GM19328 (cell line): ENCODE data around the gene CAB39L.

ENCODE experiments used
- ATAC-seq: cut with Tn5 transposase; IDR thresholded peaks from one replicate; pipeline ENCODE4 v1.9.1; 2021; ENCODE audit warnings: mild to moderate bottlenecking, moderate library complexity; ENCODE audit not compliant: unreplicated experiment

The CAB39L gene

DNA sequence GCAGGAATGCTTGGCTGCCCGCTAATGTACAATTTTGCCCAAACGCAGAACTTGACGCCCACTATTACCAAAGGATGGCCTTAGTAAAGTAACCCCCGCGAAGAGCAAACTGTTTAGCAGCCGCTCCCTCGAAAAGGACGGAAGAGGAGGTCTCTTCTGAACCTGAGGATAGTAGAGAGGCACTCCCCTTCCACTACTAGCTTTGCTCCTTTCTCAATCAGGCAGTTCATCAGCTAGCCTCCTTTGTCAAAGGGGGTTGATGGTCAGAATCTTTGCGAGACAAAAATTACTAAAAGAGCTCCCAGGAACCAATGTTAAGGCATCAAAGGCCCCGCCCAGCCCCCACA lies 534 bp downstream of the CAB39L start:
- ATAC-seq, result no peak

DNA sequence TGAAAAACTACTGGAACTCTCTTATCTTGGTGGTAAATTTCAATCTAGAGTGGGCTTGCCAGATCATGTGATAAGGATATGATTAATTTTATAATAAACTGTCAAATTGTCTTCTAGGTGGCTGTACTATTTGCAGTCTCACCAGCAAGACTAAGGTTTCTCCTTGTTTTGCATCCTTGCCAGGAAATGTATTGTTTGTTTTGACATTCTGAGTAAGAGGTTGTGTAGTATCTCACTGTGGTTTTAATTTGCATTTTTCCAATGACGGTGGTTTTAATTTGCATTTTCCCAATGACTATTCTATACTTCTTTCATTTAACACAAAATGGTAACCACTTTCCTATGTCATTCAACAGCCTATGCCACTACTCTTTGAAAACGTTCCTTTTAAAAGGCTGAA lies 2.0 kb downstream of the CAB39L start:
- no peak for ATAC-seq

DNA sequence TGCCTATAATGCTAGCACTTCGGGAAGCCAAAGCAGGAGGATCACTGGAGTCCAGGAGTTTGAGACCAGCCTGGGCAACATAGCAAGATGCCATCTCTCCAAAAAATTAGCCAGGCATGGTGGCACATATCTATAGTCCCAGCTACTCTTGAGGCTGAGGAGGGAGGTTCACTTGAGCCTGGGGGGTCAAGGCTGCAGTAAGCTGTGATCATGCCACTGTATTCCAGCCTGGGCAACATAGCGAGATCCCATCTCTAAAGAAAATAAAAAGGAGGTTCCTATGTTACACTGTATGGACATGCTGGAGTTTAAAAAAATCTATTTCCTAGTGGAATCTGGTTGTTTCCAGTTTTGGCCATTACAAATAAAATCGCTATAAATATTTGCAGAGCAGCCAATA lies 2.6 kb downstream of the CAB39L start:
- ATAC-seq, result no peak

DNA sequence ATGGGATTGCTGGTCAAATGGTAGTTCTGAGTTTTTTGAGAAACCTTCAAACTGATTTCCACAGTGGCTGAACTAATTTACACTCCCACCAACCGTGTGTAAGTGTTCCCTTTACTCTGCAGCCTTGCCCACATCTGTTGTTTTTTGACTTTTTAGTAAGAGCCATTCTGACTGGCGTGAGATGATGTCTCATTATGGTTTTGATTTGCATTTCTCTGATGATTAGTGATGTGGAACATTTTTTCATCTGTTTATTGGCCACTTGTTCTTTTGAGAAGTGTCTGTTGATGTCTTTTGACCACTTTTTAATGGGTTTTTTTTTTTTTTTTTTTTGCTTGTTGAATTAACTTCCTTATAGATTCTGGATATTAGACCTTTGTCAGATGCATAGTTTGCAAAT lies 4.3 kb downstream of the CAB39L start:
- no peak for ATAC-seq

DNA sequence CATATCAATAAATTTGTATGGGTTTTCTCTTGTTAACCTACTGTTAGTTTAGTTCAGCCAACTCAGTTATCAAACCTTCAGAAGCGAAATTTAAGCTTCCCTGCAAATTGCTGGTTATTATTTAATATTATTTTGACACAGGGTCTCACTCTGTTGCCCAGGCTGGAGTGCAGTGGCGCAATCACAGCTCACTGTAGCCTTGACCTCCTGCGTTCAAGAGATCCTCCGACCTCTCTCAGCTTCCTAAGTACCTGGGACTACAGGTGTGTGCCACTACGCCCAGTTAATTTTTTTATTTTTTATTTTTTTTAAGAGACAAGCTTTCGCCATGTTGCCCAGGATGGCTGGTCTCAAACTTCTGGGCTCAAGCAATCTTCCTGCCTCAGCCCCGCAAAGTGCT lies 6.2 kb downstream of the CAB39L start:
- ATAC-seq, result no peak

DNA sequence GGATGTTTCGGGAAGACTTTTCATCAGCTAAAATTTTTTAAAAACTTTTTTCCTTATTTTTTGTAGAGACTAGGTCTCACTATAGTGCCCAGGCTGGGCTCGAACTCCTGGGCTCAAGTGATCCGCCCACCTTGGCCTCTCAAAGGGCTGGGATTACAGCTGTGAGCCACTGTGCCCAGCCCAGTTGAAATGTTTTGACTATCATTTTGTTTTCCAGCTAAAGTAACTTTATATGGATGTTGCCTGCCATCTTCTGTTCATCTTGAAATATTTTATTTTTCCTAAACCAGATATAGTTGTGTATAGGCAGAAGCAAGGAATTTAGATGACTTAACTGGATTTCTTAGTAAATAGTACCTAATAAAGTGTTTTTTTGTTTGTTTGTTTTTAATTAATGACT lies 7.0 kb downstream of the CAB39L start:
- ATAC-seq, result no peak

DNA sequence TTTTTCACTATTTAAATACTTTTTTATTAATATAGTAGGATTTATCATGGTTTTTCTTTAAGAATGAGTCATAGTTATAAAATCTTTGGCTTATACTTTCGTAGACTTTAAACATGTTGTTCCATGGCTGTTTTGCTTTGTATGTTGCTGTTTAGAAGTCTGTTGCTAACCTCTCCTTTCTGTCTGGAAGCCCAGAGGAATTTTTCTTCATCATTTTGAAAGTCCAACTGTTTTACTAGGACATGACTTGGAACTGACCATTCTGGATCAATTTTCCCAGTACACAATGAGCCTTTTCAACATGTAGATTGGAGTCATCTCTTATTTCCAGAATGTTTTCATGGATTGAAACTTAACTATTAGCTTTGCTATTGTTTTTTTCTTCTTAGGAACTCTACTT lies 7.9 kb downstream of the CAB39L start:
- ATAC-seq, result no peak

DNA sequence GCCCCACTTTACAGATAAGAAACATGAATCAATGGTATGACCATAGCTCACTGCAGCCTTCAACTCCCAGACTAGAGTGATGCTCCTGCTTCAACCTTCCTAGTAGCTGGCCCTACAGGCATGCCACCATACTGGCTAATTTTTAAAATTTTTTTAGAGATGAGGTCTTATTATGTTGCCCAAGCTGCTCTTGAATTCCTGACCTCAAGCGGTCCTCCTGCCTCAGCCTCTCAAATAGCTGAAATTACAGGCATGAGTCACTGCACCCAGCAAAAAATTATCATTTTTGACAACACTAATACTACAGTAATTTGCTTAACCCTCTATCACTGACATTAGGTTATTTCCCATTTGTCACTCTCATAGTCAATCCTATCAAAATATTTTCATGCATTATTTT lies 14.7 kb downstream of the CAB39L start:
- no peak for ATAC-seq

DNA sequence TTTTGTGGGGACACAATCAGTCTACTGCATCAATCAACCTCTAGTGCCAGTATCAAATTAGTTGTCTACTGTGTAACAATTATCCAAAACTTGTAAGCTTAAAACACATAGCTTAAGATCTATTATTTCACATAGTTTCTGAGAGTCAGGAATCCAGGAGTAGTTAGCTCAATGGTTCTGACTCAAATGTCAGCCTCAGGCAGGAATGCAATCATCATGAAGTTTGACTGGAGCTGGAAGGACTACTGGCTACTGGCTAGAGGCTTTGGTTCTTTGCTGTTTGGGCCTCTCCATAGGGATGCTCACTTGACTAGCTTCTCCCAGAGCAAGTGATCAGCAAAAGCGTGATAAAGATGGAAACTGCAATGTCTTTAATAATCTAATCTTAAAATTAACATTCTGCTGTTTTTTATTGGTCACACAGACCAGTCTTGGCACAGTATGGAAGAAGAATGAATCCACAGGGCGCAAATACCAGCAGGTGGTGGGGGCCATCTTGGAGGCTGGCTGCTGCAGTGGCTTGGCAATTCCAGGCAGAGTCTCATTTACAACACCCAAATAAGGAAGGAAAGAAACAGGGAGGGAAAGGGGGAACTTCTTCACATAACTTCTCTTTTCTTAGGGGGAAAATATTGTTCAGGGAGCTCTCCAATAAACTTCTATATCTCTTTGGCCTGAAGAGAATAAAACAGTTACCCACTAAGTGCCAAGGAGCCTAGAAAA lies 15.7 kb downstream of the CAB39L start:
- no peak for ATAC-seq

DNA sequence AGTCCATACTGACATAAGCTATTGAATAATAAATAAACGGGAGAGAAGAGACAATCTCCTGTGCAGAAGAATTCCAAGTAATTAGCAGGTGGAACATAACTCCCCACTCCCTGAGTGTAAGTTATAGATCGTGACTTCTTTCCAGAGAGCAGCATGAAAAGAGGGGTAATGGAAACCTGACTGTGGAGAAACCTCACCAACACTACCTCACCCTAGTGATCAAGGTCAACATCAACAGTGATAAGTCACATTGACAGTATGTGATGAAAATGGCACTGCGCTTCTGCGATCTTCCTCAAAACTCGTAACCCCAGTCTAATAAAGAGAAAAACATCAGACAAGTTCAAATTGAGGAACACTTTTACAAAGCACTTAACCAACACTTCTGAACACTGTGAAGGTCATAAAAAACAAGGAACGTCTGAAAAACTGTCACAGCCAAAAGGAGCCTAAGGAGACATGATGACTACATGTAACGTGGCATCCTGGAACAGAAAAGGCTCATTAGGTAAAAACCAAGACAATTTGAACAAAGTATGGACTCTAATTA lies 19.8 kb downstream of the CAB39L start:
- no peak for ATAC-seq

DNA sequence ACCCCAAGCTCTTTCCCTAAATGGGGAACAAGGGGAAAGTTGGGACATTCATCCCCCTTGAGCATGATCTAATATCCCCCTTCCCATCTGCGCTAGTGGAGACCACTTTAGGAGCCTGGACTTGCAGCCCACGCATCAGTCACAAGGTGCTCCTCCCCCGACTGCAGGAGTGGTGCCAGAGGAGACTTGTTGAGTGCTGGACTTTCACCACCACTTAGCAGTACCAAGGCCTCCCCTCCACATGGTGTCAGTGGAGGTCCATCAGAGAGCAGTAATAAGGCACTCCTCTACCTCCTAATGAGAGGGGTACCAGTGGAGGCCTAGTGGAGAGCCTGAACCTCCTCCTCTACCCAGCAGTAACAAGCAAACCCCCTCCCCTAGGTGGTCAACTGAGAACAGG lies 22.5 kb downstream of the CAB39L start:
- no peak for ATAC-seq

DNA sequence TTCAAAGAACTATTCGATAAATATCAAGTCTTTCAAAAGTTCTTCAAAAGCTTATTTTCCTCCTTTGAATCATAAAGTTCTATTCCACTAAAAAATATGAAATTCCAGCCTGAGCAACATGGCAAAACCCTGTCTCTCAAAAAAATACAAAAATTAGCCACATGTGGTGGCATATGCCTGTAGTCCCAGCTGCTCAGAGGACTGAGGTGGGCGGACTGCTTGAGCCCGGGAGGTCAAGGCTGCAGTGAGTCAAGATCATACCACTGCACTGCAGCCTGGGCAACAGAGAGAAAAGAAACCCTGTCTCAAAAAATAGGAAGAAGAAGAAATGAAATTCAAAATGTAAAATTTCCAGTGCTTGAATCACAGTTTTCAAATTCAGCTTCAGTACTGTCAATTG lies 24.6 kb downstream of the CAB39L start:
- no peak for ATAC-seq

DNA sequence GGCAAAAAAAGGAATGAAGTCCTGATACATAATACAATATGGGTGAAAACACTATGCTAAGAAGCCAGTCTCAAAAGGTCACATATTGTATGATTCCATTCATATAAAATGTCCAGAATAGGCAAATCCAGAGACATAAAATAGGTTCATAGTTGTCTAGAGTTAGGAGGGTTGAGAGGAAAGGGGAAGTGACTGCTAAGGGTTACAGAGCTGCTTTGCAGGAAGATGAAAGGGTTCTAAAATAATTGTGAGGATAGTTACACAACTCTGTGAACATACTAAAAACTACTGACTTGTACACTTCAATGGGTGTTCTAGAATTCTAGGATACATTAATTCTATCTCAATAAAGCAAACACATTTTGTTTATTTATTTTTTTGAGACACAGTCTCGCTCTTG lies 25.7 kb downstream of the CAB39L start:
- no peak for ATAC-seq

DNA sequence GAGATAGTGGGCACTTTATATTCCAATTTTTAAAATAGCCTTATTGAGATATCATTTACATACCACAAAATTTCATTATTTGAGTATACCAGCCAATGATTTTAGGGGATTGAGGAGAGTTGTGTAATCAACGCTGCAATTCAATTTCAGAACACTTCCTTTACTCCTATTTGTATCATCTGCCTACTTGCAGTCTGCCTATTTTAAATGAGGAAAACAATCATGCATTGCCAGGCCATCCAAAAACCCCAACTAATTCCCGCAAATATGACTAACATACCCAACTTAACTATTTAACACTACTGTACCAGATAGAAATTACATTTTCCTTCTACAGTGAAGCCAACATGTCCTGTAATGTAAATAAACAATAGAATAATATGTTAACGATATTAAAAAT lies 26.7 kb downstream of the CAB39L start:
- ATAC-seq, result no peak

DNA sequence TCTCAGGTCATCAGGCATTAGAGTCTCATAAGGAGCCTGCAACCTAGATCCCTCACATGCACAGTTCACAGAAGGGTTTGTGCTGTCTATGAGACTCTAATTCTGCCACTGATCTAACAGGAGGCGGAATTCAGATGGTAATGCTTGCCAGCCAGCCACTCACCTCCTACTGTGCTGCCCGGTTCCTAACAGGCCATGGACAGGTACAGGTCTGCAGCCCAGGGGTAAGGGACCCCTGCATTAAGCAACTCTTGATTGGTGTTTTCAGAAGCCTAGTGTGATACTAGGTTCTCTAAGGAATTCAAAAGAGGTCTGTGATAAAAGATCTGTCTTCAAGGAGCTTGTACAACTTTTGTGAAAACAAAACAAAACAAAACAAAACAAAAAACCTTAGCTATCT lies 31.1 kb downstream of the CAB39L start:
- no peak for ATAC-seq

DNA sequence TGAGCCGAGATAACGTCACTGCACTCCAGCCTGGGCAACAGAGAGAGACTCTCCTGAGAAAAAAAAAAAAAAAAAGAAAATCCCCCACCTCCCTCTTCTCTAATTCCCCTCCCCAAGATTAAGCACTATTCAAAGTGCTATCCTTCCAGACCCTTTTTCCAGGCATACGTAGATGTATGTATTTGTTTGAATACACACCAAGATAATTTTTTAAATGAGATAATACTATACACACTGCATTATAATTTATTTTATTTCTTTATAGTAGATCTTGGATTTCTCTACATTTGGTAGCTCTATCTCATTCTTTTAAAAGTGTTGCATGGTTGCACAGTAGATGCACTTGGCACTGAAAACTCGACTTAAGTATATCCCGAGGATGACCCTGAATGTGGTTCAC lies 32.5 kb downstream of the CAB39L start:
- ATAC-seq, result no peak

DNA sequence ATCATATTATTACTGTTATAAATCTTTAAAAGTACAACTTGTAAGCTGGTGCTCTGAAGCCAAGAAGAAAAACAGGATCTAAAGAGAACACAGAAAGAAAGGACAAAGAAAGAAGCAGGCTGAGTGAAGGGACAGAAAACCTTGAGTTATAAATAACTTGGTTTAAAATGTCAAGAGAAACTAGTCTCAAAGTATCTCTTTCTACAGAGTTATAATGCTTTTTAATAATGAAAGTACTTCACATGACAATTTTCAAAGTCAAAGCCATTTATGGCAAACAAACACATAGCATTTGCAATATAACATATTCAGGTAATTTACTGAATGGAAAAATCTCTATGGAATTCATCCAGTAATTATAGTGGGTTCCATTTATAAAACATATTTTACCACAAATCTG lies 33.4 kb downstream of the CAB39L start:
- ATAC-seq, result no peak

DNA sequence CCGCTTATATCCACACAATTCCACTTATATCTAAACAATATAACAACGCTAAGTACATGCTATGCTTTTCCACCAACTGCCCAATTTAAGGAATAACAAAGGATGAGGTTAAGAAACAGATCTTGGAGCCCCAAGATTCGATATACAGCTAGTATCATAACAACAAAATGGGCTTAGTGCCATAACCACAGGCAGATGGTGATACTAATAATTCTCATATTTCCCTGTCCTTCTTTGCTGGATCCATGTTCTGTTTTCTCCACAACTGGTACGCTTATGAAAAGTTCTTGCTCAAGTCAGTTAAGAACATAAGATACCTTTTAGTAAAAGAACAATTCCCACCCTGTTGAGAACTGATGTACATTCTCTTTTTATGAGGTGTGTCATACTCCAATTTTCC lies 33.9 kb downstream of the CAB39L start:
- no peak for ATAC-seq

DNA sequence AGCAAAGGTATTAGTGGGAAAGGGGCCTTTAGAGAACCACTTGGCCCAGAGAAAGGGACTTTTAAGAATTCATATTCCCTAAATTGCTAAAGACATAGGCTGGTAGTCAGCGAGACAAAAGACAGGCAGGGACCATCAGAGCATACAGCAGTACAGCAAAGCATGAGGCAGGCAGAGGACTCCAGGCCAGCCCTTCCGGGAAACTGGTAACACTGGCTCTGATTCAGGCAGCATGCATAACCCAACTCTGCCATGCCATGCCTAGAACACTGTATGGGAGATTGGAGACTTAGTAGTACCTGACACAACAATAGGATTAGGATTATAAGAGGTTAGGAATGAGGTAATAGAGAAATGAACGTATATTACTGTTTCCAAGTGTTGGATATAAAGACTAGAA lies 34.9 kb downstream of the CAB39L start:
- ATAC-seq, result no peak

DNA sequence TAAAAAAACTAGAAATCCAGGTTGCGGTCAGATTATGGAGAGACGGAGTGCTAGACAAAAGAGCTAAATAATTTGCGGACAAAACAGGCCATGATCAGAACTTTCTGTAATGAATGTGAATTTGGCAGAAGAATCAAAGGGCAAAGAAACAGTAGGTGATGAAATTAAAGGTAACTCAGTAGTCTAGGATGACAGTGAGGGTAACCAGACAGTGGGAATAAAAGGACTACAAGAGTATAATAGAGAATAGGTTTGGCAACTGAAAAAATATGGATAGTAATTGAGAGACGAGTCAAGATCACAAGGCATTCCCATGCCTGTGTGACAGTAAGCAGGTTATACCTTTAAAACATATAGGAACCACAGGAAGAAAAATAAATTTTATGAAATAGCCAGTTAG lies 35.9 kb downstream of the CAB39L start:
- no peak for ATAC-seq

DNA sequence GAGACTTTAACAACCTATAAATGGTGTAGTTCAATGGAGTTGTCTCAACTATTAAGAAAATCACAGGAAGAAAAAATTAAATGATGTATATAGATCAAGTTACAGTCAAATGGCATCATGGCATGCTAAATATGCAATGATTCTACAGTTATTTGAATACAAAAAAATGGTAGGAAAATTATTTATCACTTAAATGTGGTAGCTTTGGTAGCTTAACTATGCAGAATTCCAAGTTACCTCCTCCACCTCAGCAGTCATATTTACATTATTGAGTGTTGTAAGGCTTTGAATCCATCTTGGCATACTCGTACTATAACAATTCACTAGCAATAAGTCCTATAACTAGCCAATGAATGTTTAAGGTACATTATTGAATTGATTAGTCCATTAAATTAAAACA lies 36.8 kb downstream of the CAB39L start:
- ATAC-seq, result no peak

DNA sequence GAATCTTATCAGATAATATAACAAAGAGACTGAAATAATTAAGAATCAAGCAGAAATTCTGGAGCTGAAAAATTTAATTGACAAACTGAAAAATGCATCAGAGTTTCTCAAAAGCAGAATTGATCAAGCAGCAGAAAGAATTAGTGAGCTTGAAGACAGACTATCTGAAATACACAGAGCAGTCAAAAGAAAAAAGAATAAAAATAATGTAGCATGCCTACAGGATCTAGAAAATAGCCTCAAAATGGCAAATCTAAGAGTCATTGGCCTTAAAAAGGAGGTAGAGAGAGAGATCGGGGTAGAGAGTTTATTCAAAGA lies 39.2 kb downstream of the CAB39L start:
- ATAC-seq, result no peak

DNA sequence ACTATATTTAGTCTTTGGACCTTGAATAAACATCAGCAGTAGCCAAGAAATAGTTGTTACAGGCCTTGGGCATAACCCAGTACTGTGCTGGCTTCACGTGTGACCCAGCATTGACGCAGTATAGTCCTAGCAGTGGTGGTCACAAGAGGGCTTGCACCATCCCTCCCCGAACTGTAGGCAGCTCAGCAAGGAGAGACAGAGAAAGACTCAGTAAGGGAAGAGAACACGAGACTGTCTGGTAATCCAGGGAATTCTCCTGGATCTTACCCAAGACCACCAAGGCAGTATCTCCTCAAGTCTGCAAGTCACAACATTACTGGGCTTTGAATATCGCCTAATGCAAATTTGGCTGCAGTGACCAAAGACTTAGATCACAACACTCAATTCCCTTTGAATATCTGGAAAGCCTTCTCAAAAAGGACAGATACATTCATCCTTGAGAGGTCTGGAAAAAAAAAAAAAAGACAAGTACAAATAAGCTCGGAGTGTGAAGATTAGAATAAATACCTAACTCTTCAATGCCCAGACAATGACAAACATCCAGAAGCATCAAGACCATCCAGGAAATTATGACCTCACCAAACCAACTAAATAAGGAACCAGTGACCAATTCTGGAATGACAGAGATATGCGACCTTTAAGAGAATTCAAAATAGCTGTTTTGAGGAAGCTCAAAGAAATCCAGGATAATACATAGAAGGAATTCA lies 39.7 kb downstream of the CAB39L start:
- ATAC-seq, result no peak
